ENCODE results near the gene CERS6. TPM values are rescaled to one million over a fixed set of nuclear protein-coding genes. Genes with fewer than 3 reads are reported as not detected.

CERS6 gene
- total and polyA plus RNA-seq, 10 of the 15 experiments (the other 5 are each of a cell fraction or from before 2014, with no cell fraction given): 1.3 to 20.4 (median 14.1) TPM

DNA sequence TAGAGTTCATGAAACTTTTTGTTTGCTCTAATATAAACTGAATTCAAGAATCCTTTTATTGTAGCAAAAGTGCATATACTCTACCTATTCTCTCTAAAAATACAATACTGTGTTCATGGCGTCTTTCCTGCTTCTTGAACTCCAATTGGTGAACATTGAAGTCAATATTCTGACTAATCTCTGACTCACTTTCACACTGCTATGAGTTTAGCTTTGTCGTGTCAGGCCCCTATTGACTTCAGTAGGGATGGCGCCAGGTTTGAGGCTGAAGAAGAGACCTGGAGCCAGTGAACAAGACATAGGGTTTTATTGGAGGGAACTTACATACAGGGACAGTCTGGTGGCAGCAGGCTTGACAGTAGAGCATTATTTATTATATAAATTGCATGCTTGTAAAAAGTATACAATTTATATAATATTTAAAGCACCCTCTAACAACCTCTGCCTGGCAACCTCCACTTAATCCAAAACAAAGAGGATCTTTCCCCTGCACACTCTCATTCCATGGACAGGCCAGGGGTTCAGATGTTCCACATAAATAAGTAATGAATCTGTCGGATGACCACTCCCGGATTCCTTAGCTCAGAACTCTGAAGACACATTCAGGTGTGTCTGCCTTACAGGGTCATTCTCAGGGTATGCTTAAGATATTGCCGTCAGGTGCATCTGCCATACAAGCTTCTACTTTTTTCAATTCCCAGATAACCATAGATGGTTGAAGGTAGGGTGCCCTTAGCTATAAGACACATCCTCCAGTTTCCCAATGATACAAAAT is 141.0 kb downstream of the CERS6 start (continued):
- no peak for TF ChIP-seq BCL11A (IDR thresholded peaks at IDR 0.05; ENCODE audit: low read depth, low read length)
- TF ChIP-seq EZH2 (IDR thresholded peaks at IDR 0.05; ENCODE audit: borderline replicate concordance, control insufficient read depth, low read depth, low read length): no peak
- TF ChIP-seq, protein P1, sequence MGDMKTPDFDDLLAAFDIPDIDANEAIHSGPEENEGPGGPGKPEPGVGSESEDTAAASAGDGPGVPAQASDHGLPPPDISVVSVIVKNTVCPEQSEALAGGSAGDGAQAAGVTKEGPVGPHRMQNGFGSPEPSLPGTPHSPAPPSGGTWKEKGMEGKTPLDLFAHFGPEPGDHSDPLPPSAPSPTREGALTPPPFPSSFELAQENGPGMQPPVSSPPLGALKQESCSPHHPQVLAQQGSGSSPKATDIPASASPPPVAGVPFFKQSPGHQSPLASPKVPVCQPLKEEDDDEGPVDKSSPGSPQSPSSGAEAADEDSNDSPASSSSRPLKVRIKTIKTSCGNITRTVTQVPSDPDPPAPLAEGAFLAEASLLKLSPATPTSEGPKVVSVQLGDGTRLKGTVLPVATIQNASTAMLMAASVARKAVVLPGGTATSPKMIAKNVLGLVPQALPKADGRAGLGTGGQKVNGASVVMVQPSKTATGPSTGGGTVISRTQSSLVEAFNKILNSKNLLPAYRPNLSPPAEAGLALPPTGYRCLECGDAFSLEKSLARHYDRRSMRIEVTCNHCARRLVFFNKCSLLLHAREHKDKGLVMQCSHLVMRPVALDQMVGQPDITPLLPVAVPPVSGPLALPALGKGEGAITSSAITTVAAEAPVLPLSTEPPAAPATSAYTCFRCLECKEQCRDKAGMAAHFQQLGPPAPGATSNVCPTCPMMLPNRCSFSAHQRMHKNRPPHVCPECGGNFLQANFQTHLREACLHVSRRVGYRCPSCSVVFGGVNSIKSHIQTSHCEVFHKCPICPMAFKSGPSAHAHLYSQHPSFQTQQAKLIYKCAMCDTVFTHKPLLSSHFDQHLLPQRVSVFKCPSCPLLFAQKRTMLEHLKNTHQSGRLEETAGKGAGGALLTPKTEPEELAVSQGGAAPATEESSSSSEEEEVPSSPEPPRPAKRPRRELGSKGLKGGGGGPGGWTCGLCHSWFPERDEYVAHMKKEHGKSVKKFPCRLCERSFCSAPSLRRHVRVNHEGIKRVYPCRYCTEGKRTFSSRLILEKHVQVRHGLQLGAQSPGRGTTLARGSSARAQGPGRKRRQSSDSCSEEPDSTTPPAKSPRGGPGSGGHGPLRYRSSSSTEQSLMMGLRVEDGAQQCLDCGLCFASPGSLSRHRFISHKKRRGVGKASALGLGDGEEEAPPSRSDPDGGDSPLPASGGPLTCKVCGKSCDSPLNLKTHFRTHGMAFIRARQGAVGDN (IDR thresholded peaks at IDR 0.05): no peak
- no peak for TF ChIP-seq MTA3 (IDR thresholded peaks at IDR 0.05; ENCODE audit: borderline replicate concordance, low read length)
- TF ChIP-seq ZNF384 (IDR thresholded peaks at IDR 0.05; ENCODE audit: borderline replicate concordance, low read depth, low read length): no peak

DNA sequence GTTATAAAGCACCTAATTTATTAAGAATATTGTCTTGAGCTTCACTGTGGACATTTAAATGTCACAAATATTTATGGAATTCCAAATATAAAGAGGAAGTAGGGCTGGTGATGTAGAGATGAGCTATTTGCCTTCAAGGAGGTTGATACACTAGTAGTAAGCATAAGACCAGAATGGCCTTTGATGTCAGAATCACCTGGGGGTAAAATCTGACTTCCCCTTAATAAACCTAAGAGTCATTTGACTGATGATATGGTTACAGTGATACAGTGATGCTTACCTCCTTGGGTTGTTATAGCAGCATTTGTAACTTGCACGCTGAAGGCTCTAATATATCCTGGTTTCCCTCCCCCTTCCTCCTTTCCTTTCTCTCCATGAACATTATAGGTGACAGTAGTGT is 143.7 kb downstream of the CERS6 start:
- in situ Hi-C loops (cut with MboI): no loop called here
- RAD21 ChIA-PET (ENCODE audit: unreplicated experiment): no interaction called here
- no peaks in the 10 kb centered on the region for H3K36me3 ChIP-seq (ENCODE audit: control insufficient read depth in 2 of 2, insufficient read depth in 2 of 2, low read length in 1 of 2)
- POLR2A ChIA-PET: no interaction called here
- H4K20me1 ChIP-seq (ENCODE audit: control insufficient read depth, insufficient read depth): no peaks in the 10 kb centered on the region
- SMC1A ChIA-PET (ENCODE audit: uncharacterized antibody, unreplicated experiment): no interaction called here
- WGBS (ENCODE audit: insufficient coverage, insufficient replicate concordance, low lambda C conversion rate, missing lambda C conversion rate): 100% methylated on average over 1 of the region's 1 CpG
- no peak overlapping the region for H3K9ac ChIP-seq (ENCODE audit: control insufficient read depth, insufficient read depth, low read length)
- no peak overlapping the region for H2AFZ ChIP-seq (ENCODE audit: control insufficient read depth, low read depth, low read length)
- H3K27me3 ChIP-seq (replicated peaks in 1 of 2; ENCODE audit: control insufficient read depth in 2 of 2, insufficient read depth in 2 of 2, low read length in 1 of 2): no peaks in the 10 kb centered on the region
- no TSS peak for BruUV-seq (replicated peaks)
- peaks cover 23% of the 10 kb centered on the region for H3K79me2 ChIP-seq (ENCODE audit: control insufficient read depth, insufficient read depth, low read length)
- peaks cover 39% of the 10 kb centered on the region for H3K4me1 ChIP-seq (ENCODE audit: control insufficient read depth, insufficient read depth, low read length)
- intact Hi-C loops (cut with micrococcal nuclease; ENCODE audit: unreplicated experiment): no loop called here
- ATAC-seq (no peak), DNase-seq (ENCODE audit: low read depth, low spot score) (no peak), FAIRE-seq (no peak)
- no peak overlapping the region for H3K27ac ChIP-seq (ENCODE audit: control insufficient read depth, insufficient read depth)
- peaks cover 14% of the 10 kb centered on the region; the same call in 2 of the 3 replicates for H3K9me3 ChIP-seq (replicated peaks; ENCODE audit: control insufficient read depth, insufficient read depth, low read length)
- CTCF ChIA-PET: no interaction called here
- H3K4me3 ChIP-seq: no peak overlapping the region
- peak; percentile 19; the same call in 1 of the 2 replicates for TF ChIP-seq SPI1 (IDR thresholded peaks at IDR 0.05; ENCODE audit: borderline replicate concordance, insufficient read depth, low read depth, low read length)
- TF ChIP-seq, protein P2, sequence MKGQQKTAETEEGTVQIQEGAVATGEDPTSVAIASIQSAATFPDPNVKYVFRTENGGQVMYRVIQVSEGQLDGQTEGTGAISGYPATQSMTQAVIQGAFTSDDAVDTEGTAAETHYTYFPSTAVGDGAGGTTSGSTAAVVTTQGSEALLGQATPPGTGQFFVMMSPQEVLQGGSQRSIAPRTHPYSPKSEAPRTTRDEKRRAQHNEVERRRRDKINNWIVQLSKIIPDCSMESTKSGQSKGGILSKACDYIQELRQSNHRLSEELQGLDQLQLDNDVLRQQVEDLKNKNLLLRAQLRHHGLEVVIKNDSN (IDR thresholded peaks at IDR 0.05; ENCODE audit: borderline replicate concordance, extremely low read length, insufficient read depth, low read depth, low read length): no peak
- no peak overlapping the region for H3K4me2 ChIP-seq (ENCODE audit: control insufficient read depth, insufficient read depth)

All from GM12878 (cell line).